IMR-90 (cell line): ENCODE data around the gene TEDDM1. TPM values are rescaled to one million over a fixed set of nuclear protein-coding genes. Genes with fewer than 3 reads are reported as not detected.

ENCODE experiments used
- ATAC-seq: fragments of 200-7000 bp; cut with Tn5 transposase; 2 replicates; pipeline ENCODE4 v1.9.1; 2020; ENCODE audit warnings: low read depth, mild to moderate bottlenecking, moderate library complexity
- Bru-seq: library from RNA; stranded (reverse); fragments of 400-500 nt; gene quantifications from one replicate; lab custom pipeline; 2021; lab: Mats Ljungman, UMichigan
- BruChase-seq, 2 experiments: library from RNA; stranded (reverse); fragments of 400-500 nt; gene quantifications; one replicate each; lab custom pipeline; 2021; lab: Mats Ljungman, UMichigan
- BruUV-seq: library from RNA; stranded (reverse); fragments of 400-500 nt; replicated peaks from 2 replicates; lab custom pipeline; 2021; lab: Mats Ljungman, UMichigan
- CTCF ChIA-PET: fragments of 300-600 bp; formaldehyde crosslinking; extraction: SDS; loops from one replicate; lab custom pipeline; 2021; ENCODE audit warnings: antibody characterized with exemption; lab: Yijun Ruan, JAX
- POLR2A ChIA-PET: fragments of 300-600 bp; sonication (Branson Sonifier 250); formaldehyde crosslinking; loops from one replicate; lab custom pipeline; 2022; ENCODE audit warnings: antibody characterized with exemption; ENCODE audit not compliant: unreplicated experiment; lab: Charles Lee
- DNase-seq: peaks from one replicate; pipeline ENCODE4 v3.0.0; 2013
- H2AFZ ChIP-seq: replicated peaks from 2 replicates; pipeline ENCODE3; 2013; ENCODE audit warnings: low read length, mild to moderate bottlenecking; ENCODE audit not compliant: poor library complexity
- H2AK5ac ChIP-seq: 2 replicates; pipeline ENCODE4 v1.6.1; 2013; ENCODE audit warnings: low read depth, low read length, inconsistent platforms
- H2AK9ac ChIP-seq: replicated peaks from 2 replicates; pipeline ENCODE3; 2013; ENCODE audit warnings: mild to moderate bottlenecking, low read depth, low read length, moderate library complexity; ENCODE audit not compliant: poor library complexity
- H2BK120ac ChIP-seq: 2 replicates; pipeline ENCODE4 v1.6.1; 2013; ENCODE audit warnings: low read depth, low read length, inconsistent platforms
- H2BK15ac ChIP-seq: 3 replicates; pipeline ENCODE4 v1.6.1; 2013; ENCODE audit warnings: low read depth, low read length, inconsistent platforms
- H2BK20ac ChIP-seq: 2 replicates; pipeline ENCODE4 v1.6.1; 2013; ENCODE audit warnings: low read depth, mild to moderate bottlenecking, inconsistent platforms, low read length, moderate library complexity
- H2BK5ac ChIP-seq: 2 replicates; pipeline ENCODE4 v1.6.1; 2013; ENCODE audit warnings: mild to moderate bottlenecking, low read depth, low read length, inconsistent platforms; ENCODE audit not compliant: poor library complexity, severe bottlenecking
- H3K14ac ChIP-seq: replicated peaks from 2 replicates; pipeline ENCODE4 v1.6.1; 2013; ENCODE audit warnings: low read depth, low read length, inconsistent platforms
- H3K18ac ChIP-seq: 2 replicates; pipeline ENCODE4 v1.6.1; 2013; ENCODE audit warnings: low read depth, low read length, control low read depth
- H3K23ac ChIP-seq: 2 replicates; pipeline ENCODE4 v1.6.1; 2013; ENCODE audit warnings: low read depth, low read length, inconsistent platforms
- H3K27ac ChIP-seq: 2 replicates; pipeline ENCODE4 v1.5.1; 2013; ENCODE audit warnings: mild to moderate bottlenecking, control low read depth, low read length; ENCODE audit not compliant: insufficient read depth
- H3K27me3 ChIP-seq: 2 replicates; pipeline ENCODE4 v1.6.1; 2013; ENCODE audit warnings: low read length; ENCODE audit not compliant: control insufficient read depth, insufficient read depth
- H3K36me3 ChIP-seq: 2 replicates; pipeline ENCODE4 v1.6.1; 2013; ENCODE audit warnings: low read length, mixed read lengths; ENCODE audit not compliant: control insufficient read depth, insufficient read depth
- H3K4ac ChIP-seq: 2 replicates; pipeline ENCODE4 v1.6.1; 2013; ENCODE audit warnings: low read depth, low read length, inconsistent platforms
- H3K4me1 ChIP-seq: 2 replicates; pipeline ENCODE4 v1.6.1; 2013; ENCODE audit warnings: low read length, mixed read lengths; ENCODE audit not compliant: control insufficient read depth, insufficient read depth
- H3K4me2 ChIP-seq: 2 replicates; pipeline ENCODE4 v1.6.1; 2013; ENCODE audit warnings: low read depth, mild to moderate bottlenecking, control low read depth, low read length, moderate library complexity
- H3K4me3 ChIP-seq: 2 replicates; pipeline ENCODE4 v1.5.1; 2013; ENCODE audit warnings: low read depth, mild to moderate bottlenecking, control low read depth, low read length, moderate library complexity; ENCODE audit not compliant: insufficient read depth
- H3K56ac ChIP-seq: 2 replicates; pipeline ENCODE4 v1.6.1; 2013; ENCODE audit warnings: low read length, inconsistent platforms; ENCODE audit not compliant: insufficient read depth; ENCODE audit errors: extremely low read depth
- H3K79me1 ChIP-seq, 2 experiments: 2 replicates each; pipeline ENCODE4 v1.6.1; 2013; ENCODE audit warnings: low read length in 2 of 2, inconsistent platforms in 1 of 2, low read depth in 1 of 2
- H3K9ac ChIP-seq: 2 replicates; pipeline ENCODE4 v1.6.1; 2013; ENCODE audit warnings: low read depth, low read length, control low read depth
- H3K9me1 ChIP-seq: 2 replicates; pipeline ENCODE4 v1.6.1; 2013; ENCODE audit warnings: low read length, inconsistent platforms; ENCODE audit not compliant: insufficient read depth
- H3K9me3 ChIP-seq: 2 replicates; pipeline ENCODE4 v1.6.1; 2013; ENCODE audit warnings: low read length; ENCODE audit not compliant: control insufficient read depth, insufficient read depth
- H4K20me1 ChIP-seq: 2 replicates; pipeline ENCODE4 v1.6.1; 2013; ENCODE audit warnings: low read length, inconsistent platforms; ENCODE audit not compliant: insufficient read depth
- H4K5ac ChIP-seq: 2 replicates; pipeline ENCODE4 v1.6.1; 2013; ENCODE audit warnings: mild to moderate bottlenecking, low read depth, low read length, control low read depth
- H4K8ac ChIP-seq, 2 experiments: 2 replicates each; pipeline ENCODE4 v1.6.1; 2013; ENCODE audit warnings: low read depth in 2 of 2, low read length in 2 of 2, control low read depth in 1 of 2, inconsistent platforms in 1 of 2
- H4K91ac ChIP-seq: 2 replicates; pipeline ENCODE4 v1.6.1; 2013; ENCODE audit warnings: low read depth, low read length, inconsistent platforms; ENCODE audit not compliant: insufficient read depth
- BHLHE40 ChIP-seq: fragments of 150-350 bp; IDR thresholded peaks from 2 replicates; pipeline ENCODE4 v1.6.1; 2016; ENCODE audit warnings: mild to moderate bottlenecking, low read depth, low read length
- CEBPB ChIP-seq: IDR thresholded peaks from 2 replicates; pipeline ENCODE4 v1.6.1; 2012; ENCODE audit warnings: low read depth, low read length, improper control_type of control experiment
- CHD1 ChIP-seq: IDR thresholded peaks from 2 replicates; pipeline ENCODE4 v1.6.1; 2012; ENCODE audit warnings: low read depth, low read length, improper control_type of control experiment
- MAFK ChIP-seq: IDR thresholded peaks from 2 replicates; pipeline ENCODE4 v1.6.1; 2012; ENCODE audit warnings: low read depth, low read length, improper control_type of control experiment
- MAZ ChIP-seq: IDR thresholded peaks from 2 replicates; pipeline ENCODE4 v1.6.1; 2012; ENCODE audit warnings: low read depth, mild to moderate bottlenecking, low read length, improper control_type of control experiment, moderate library complexity, borderline replicate concordance
- POLR2A ChIP-seq: IDR thresholded peaks from 2 replicates; pipeline ENCODE4 v1.6.1; 2012; ENCODE audit warnings: mild to moderate bottlenecking, low read depth, low read length
- RCOR1 ChIP-seq: IDR thresholded peaks from 2 replicates; pipeline ENCODE4 v1.6.1; 2012; ENCODE audit warnings: mild to moderate bottlenecking, low read length, improper control_type of control experiment; ENCODE audit not compliant: insufficient replicate concordance
- RFX5 ChIP-seq: IDR thresholded peaks from 2 replicates; pipeline ENCODE4 v1.8.0; 2012; ENCODE audit warnings: low read depth, mild to moderate bottlenecking, low read length, moderate library complexity
- SMC3 ChIP-seq: fragments of 150-350 bp; IDR thresholded peaks from 2 replicates; pipeline ENCODE4 v1.6.1; 2016; ENCODE audit warnings: low read depth, mild to moderate bottlenecking, antibody characterized with exemption, low read length, moderate library complexity
- WGBS, 2 experiments: methylation state at CpG; one replicate each; pipeline versions ENCODE4 v1.1.5 to v1.1.7; 2013; ENCODE audit warnings: missing lambda C conversion rate in 2 of 2; ENCODE audit not compliant: insufficient read length in 1 of 2; ENCODE audit errors: extremely low coverage in 2 of 2; 5-methylcytosine and 5-hydroxymethylcytosine counted together
- dilution Hi-C: fragments of 300-500 bp; cut with HindIII; formaldehyde crosslinking; loops from one replicate; pipeline ENCODE4 v1.14.3; 2018; ENCODE audit warnings: low sequenced_read_pairs; ENCODE audit not compliant: unreplicated experiment
- in situ Hi-C: fragments of 300-500 bp; cut with MboI; formaldehyde crosslinking; loops from 3 replicates; pipeline ENCODE4 v1.14.3; 2019; ENCODE audit warnings: low sequenced_read_pairs, inconsistent platforms, mixed read lengths
- intact Hi-C: fragments of 100-400 bp; cut with micrococcal nuclease; formaldehyde crosslinking; loops from 2 replicates; pipeline ENCODE4 v1.10.0; 2022
- long read RNA-seq: library from polyadenylated mRNA; unstranded; transcript quantifications from one replicate; pipeline ENCODE4 v2.0.0, GENCODE V29; 2021; ENCODE audit not compliant: unreplicated experiment
- polyA plus RNA-seq, 3 experiments: library from polyadenylated mRNA; depleted of rRNA; stranded (reverse); fragments of >200 nt; gene quantifications; 2 replicates each; pipeline ENCODE4 v1.2.3, GENCODE V29; 2012; ENCODE audit warnings: low replicate concordance in 1 of 3
- total RNA-seq: library from RNA; depleted of rRNA; stranded (reverse); fragments of >200 nt; gene quantifications from 2 replicates; pipeline ENCODE4 v1.2.3, GENCODE V29; 2012; rRNA removed
- TF ChIP-seq, protein P1 (sequence below): fragments of 150-350 bp; IDR thresholded peaks from 2 replicates; pipeline ENCODE4 v1.6.1; 2016; ENCODE audit warnings: low read depth, mild to moderate bottlenecking, low read length, moderate library complexity, borderline replicate concordance
- TF ChIP-seq, protein P2 (sequence below): conservative IDR thresholded peaks from 2 replicates; pipeline ENCODE4 v1.5.1; 2012; ENCODE audit warnings: mild to moderate bottlenecking, low read depth, low read length, improper control_type of control experiment
- TF ChIP-seq, protein P3 (sequence below): fragments of 150-350 bp; IDR thresholded peaks from 2 replicates; pipeline ENCODE4 v1.6.1; 2017; ENCODE audit warnings: mild to moderate bottlenecking, antibody characterized with exemption, low read length, low read depth

The TEDDM1 gene, protein sequence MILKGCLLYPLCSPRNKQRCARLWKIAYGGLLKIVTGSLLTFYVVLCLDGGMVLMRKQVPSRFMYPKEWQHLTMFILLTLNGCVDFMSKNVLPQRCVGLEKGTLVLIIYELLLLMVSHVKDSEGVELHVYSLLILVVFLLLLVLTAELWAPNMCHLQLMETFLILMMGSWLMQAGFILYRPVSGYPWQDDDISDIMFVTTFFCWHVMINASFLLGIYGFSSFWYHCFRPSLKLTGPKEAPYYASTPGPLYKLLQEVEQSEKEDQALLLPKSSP
- not detected in 2 replicates for total RNA-seq
- not detected in 2 replicates for polyA plus RNA-seq (2012; rRNA removed)
- not detected in 2 replicates for polyA plus RNA-seq (2012; cell fraction: cytosol; rRNA removed)
- polyA plus RNA-seq (2012; cell fraction: nucleus; rRNA removed; ENCODE audit: low replicate concordance): not detected in 2 replicates
- not detected for Bru-seq, nascent RNA
- BruChase-seq, experiment 1, labeled RNA remaining after a 6-hour chase: not detected
- BruChase-seq, experiment 2, labeled RNA remaining after a 2-hour chase: not detected
- long read RNA-seq: 0 reads

DNA sequence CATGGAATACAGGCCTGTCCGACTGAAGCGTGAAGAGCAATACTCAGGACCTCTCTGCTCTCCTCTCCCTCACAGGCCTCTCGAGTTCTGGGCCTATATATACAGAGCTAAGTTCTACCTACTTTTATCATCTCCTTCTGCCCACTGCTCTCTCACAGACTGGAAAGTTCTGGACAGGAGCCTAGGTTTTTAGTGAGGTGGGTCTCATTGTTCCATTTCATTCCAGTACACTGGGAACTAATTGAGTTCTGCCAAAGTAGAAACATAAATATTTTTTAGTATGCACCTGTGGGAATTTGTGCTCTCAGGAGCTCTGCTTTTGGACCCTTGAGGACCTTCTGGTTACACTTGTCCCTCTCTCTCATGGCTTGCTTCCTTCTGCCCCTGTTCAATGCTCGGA lies at the start of gene TEDDM1:
Gene TEDDM1 (minus strand): TSS at position 101 of the 400 bp plus-strand sequence. CDS start 182 bp downstream, outside the sequence.
- Histone ChIP-seq H4K8ac (no peak within 1 kb of the TSS), H2AK5ac (no peak within 1 kb of the TSS), H2AK9ac (no peak within 1 kb of the TSS), H4K91ac (no peak within 1 kb of the TSS), H2BK20ac (no peak within 1 kb of the TSS), H3K56ac (no peak within 1 kb of the TSS), H3K4me3 (no peak within 1 kb of the TSS), H3K36me3 (no peaks in the 10 kb centered on the region), H3K14ac (no peak within 1 kb of the TSS), H3K4ac (no peak within 1 kb of the TSS), H3K9ac (no peak within 1 kb of the TSS), H2BK15ac (no peak within 1 kb of the TSS), H3K27ac (no peak within 1 kb of the TSS), H4K20me1 (no peaks in the 10 kb centered on the region), H2BK120ac (no peak within 1 kb of the TSS), H3K4me1 (no peaks in the 10 kb centered on the region; the same call in none of the 2 replicates), H3K9me3 (no peaks in the 10 kb centered on the region), H3K4me2 (no peak within 1 kb of the TSS), H2AFZ (no peak within 1 kb of the TSS), H2BK5ac (no peak within 1 kb of the TSS), H3K23ac (no peak within 1 kb of the TSS), H3K79me1 (no peaks in the 10 kb centered on the region), H4K5ac (no peak within 1 kb of the TSS), H3K27me3 (no peaks in the 10 kb centered on the region), H3K18ac (no peak within 1 kb of the TSS), H3K9me1 (no peaks in the 10 kb centered on the region)
- POLR2A ChIA-PET: no interaction called here
- intact Hi-C loops (no loop called here), dilution Hi-C loops (no loop called here), in situ Hi-C loops (no loop called here)
- no CpG with 5 or more reads among the region's 4 CpGs for WGBS, 2 experiments
- CTCF ChIA-PET: interaction anchor here (1.1 to 1.8 kb wide), 2 partner anchors 257 to 316 kb away, joined by 3 to 8 read pairs; no protein-coding TSS in a partner anchor
- DNase-seq: no peak
- no TSS peak for BruUV-seq
- TF ChIP-seq BHLHE40 (no peak), MAFK (no peak), CEBPB (no peak), RCOR1 (no peak), RFX5 (no peak), SMC3 (no peak), CHD1 (no peak), MAZ (no peak), POLR2A (no peak)
- TF ChIP-seq, protein P1, sequence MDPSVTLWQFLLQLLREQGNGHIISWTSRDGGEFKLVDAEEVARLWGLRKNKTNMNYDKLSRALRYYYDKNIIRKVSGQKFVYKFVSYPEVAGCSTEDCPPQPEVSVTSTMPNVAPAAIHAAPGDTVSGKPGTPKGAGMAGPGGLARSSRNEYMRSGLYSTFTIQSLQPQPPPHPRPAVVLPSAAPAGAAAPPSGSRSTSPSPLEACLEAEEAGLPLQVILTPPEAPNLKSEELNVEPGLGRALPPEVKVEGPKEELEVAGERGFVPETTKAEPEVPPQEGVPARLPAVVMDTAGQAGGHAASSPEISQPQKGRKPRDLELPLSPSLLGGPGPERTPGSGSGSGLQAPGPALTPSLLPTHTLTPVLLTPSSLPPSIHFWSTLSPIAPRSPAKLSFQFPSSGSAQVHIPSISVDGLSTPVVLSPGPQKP: no peak
- TF ChIP-seq, protein P2, sequence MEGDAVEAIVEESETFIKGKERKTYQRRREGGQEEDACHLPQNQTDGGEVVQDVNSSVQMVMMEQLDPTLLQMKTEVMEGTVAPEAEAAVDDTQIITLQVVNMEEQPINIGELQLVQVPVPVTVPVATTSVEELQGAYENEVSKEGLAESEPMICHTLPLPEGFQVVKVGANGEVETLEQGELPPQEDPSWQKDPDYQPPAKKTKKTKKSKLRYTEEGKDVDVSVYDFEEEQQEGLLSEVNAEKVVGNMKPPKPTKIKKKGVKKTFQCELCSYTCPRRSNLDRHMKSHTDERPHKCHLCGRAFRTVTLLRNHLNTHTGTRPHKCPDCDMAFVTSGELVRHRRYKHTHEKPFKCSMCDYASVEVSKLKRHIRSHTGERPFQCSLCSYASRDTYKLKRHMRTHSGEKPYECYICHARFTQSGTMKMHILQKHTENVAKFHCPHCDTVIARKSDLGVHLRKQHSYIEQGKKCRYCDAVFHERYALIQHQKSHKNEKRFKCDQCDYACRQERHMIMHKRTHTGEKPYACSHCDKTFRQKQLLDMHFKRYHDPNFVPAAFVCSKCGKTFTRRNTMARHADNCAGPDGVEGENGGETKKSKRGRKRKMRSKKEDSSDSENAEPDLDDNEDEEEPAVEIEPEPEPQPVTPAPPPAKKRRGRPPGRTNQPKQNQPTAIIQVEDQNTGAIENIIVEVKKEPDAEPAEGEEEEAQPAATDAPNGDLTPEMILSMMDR: no peak
- TF ChIP-seq, protein P3, sequence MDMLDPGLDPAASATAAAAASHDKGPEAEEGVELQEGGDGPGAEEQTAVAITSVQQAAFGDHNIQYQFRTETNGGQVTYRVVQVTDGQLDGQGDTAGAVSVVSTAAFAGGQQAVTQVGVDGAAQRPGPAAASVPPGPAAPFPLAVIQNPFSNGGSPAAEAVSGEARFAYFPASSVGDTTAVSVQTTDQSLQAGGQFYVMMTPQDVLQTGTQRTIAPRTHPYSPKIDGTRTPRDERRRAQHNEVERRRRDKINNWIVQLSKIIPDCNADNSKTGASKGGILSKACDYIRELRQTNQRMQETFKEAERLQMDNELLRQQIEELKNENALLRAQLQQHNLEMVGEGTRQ: no peak
- no peak for ATAC-seq
